Mesodermal cell (in vitro differentiated cells): ENCODE results near the gene TPM2.
A peak's percentile ranks its signal among the peaks of the same experiment; 100 is the strongest.

Experiments
- H3K27ac ChIP-seq: 2 replicates; pipeline ENCODE4 v1.7.0; 2013; ENCODE audit warnings: mild to moderate bottlenecking, low read depth, low read length, moderate library complexity; ENCODE audit not compliant: severe bottlenecking
- H3K36me3 ChIP-seq: 2 replicates; pipeline ENCODE4 v1.7.1; 2013; ENCODE audit warnings: mild to moderate bottlenecking, low read length, moderate library complexity; ENCODE audit not compliant: control insufficient read depth, insufficient read depth
- H3K4me1 ChIP-seq: one replicate; pipeline ENCODE4 v1.7.1; 2013; ENCODE audit warnings: mild to moderate bottlenecking, low read length; ENCODE audit not compliant: insufficient read depth, control insufficient read depth, poor library complexity, severe bottlenecking
- H3K4me3 ChIP-seq: 2 replicates; pipeline ENCODE4 v1.7.0; 2013; ENCODE audit warnings: low read length, control low read depth, mild to moderate bottlenecking; ENCODE audit not compliant: insufficient read depth, poor library complexity, severe bottlenecking; ENCODE audit errors: extremely low read depth
- H3K9me3 ChIP-seq: 2 replicates; pipeline ENCODE4 v1.7.1; 2013; ENCODE audit warnings: mild to moderate bottlenecking, low read length, moderate library complexity; ENCODE audit not compliant: control insufficient read depth
- WGBS, 2 experiments: methylation state at CpG; one replicate each; pipeline ENCODE4 v1.1.5; 2013; ENCODE audit warnings: missing lambda C conversion rate in 2 of 2; ENCODE audit not compliant: insufficient coverage in 2 of 2; 5-methylcytosine and 5-hydroxymethylcytosine counted together

TPM2 gene

GRCh38 chr9:35684921-35685320 is 4.8 kb downstream of the TPM2 start:
- peaks cover 69% of the 10 kb centered on the region for H3K36me3 ChIP-seq

GRCh38 chr9:35683323-35683722 is 6.4 kb downstream of the TPM2 start:
- 83% methylated on average over 1 of the region's 2 CpGs; no CpG with 5 or more reads in 1 of the 2 experiments for WGBS, 2 experiments
- H3K27ac ChIP-seq = no peak overlapping the region

More at GRCh38 chr9:35684921-35685320, 4.8 kb downstream of the TPM2 start:
- Histone ChIP-seq H3K27ac (no peak overlapping the region), H3K9me3 (no peaks in the 10 kb centered on the region), H3K4me1 (peaks cover 44% of the 10 kb centered on the region), H3K4me3 (no peak overlapping the region)
- 87 to 97% methylated on average over 6 to 8 of the region's 10 CpGs for WGBS, 2 experiments

GRCh38 chr9:35682520-35683315 is 7.0 kb downstream of the TPM2 start:
- WGBS, 2 experiments = 98 to 100% methylated on average over 6 to 9 of the region's 10 CpGs
- Histone ChIP-seq H3K4me3 (no peak overlapping the region), H3K9me3 (no peaks in the 10 kb centered on the region), H3K27ac (no peak overlapping the region), H3K36me3 (peaks cover 62% of the 10 kb centered on the region), H3K4me1 (peaks cover 32% of the 10 kb centered on the region)

More at GRCh38 chr9:35683323-35683722, 6.4 kb downstream of the TPM2 start:
- no peaks in the 10 kb centered on the region for H3K9me3 ChIP-seq
- peaks cover 68% of the 10 kb centered on the region for H3K36me3 ChIP-seq
- H3K4me1 ChIP-seq = peaks cover 38% of the 10 kb centered on the region
- H3K4me3 ChIP-seq = no peak overlapping the region

- 90 to 93% methylated on average over 4 of the region's 6 CpGs for WGBS, 2 experiments
- Histone ChIP-seq H3K4me3 (no peak overlapping the region), H3K4me1 (peaks cover 27% of the 10 kb centered on the region), H3K9me3 (no peaks in the 10 kb centered on the region), H3K27ac (peak overlapping the region; percentile 29), H3K36me3 (peaks cover 57% of the 10 kb centered on the region)
These were observed 7.7 kb downstream of the TPM2 start for GRCh38 chr9:35682051-35682450.

GRCh38 chr9:35681341-35682002 is 8.3 kb downstream of the TPM2 start:
- WGBS, 2 experiments = 77 to 88% methylated on average over 3 of the region's 3 CpGs
- no peak overlapping the region for H3K4me3 ChIP-seq
- no peaks in the 10 kb centered on the region for H3K9me3 ChIP-seq
- peaks cover 22% of the 10 kb centered on the region for H3K4me1 ChIP-seq
- peaks cover 51% of the 10 kb centered on the region for H3K36me3 ChIP-seq
- peak overlapping the region; percentile 29 for H3K27ac ChIP-seq

GRCh38 chr9:35680331-35681105 is 9.2 kb downstream of the TPM2 start:
- Histone ChIP-seq H3K4me3 (no peak overlapping the region), H3K36me3 (peaks cover 41% of the 10 kb centered on the region), H3K27ac (no peak overlapping the region), H3K9me3 (no peaks in the 10 kb centered on the region), H3K4me1 (peaks cover 22% of the 10 kb centered on the region)
- WGBS, 2 experiments = 53 to 55% methylated on average over 9 to 12 of the region's 15 CpGs

- H3K4me3 ChIP-seq = no peak overlapping the region
- no peaks in the 10 kb centered on the region for H3K9me3 ChIP-seq
- peaks cover 35% of the 10 kb centered on the region for H3K36me3 ChIP-seq
- 87 to 89% methylated on average over 6 to 7 of the region's 8 CpGs for WGBS, 2 experiments
- no peak overlapping the region for H3K27ac ChIP-seq
- peaks cover 20% of the 10 kb centered on the region for H3K4me1 ChIP-seq
These were observed 9.9 kb downstream of the TPM2 start for GRCh38 chr9:35679766-35680330.

- Histone ChIP-seq H3K4me3 (no peak overlapping the region), H3K4me1 (peaks cover 16% of the 10 kb centered on the region), H3K27ac (no peak overlapping the region), H3K9me3 (no peaks in the 10 kb centered on the region), H3K36me3 (peaks cover 27% of the 10 kb centered on the region)
- 86 to 100% methylated on average over 1 to 3 of the region's 5 CpGs for WGBS, 2 experiments
These were observed 10.6 kb downstream of the TPM2 start for GRCh38 chr9:35679091-35679490.

- Histone ChIP-seq H3K27ac (no peak overlapping the region), H3K4me3 (peak overlapping the region; percentile 34), H3K9me3 (no peaks in the 10 kb centered on the region), H3K36me3 (no peaks in the 10 kb centered on the region), H3K4me1 (peaks cover 6% of the 10 kb centered on the region)
- WGBS, 2 experiments = 15 to 17% methylated on average over 32 to 51 of the region's 51 CpGs
These were observed 13.9 kb downstream of the TPM2 start for GRCh38 chr9:35675732-35676392.

GRCh38 chr9:35675204-35675603 is 14.5 kb downstream of the TPM2 start:
- Histone ChIP-seq H3K36me3 (no peaks in the 10 kb centered on the region), H3K4me1 (peaks cover 5% of the 10 kb centered on the region), H3K4me3 (peak overlapping the region; percentile 34), H3K27ac (no peak overlapping the region), H3K9me3 (no peaks in the 10 kb centered on the region)
- 62 to 65% methylated on average over 13 of the region's 13 CpGs for WGBS, 2 experiments
